ENCODE measurements around the gene MACROH2A1.

- TF ChIP-seq ZNF565 (CRISPR knock-in tag; conservative IDR thresholded peaks at IDR 0.05; ENCODE audit: low read depth) (no peak), CSDC2 (CRISPR knock-in tag; IDR thresholded peaks at IDR 0.05) (no peak), RARB (CRISPR knock-in tag; IDR thresholded peaks at IDR 0.05) (no peak), ARNTL (CRISPR knock-in tag; IDR thresholded peaks at IDR 0.05; ENCODE audit: borderline replicate concordance, low read depth) (no peak)
These were observed 50.1 kb downstream of the MACROH2A1 start for GRCh38 chr5:135348918-135349317.

Measured in SK-N-SH treated with all-trans-retinoic acid at 6 μM for 48 hours (cell line).